GM19438 (cell line): ENCODE measurements around the gene CAMK1G.

ENCODE experiments used
- ATAC-seq: cut with Tn5 transposase; IDR thresholded peaks from one replicate; pipeline ENCODE4 v1.9.1; 2021; ENCODE audit warnings: low read depth; ENCODE audit not compliant: unreplicated experiment

CAMK1G gene

DNA sequence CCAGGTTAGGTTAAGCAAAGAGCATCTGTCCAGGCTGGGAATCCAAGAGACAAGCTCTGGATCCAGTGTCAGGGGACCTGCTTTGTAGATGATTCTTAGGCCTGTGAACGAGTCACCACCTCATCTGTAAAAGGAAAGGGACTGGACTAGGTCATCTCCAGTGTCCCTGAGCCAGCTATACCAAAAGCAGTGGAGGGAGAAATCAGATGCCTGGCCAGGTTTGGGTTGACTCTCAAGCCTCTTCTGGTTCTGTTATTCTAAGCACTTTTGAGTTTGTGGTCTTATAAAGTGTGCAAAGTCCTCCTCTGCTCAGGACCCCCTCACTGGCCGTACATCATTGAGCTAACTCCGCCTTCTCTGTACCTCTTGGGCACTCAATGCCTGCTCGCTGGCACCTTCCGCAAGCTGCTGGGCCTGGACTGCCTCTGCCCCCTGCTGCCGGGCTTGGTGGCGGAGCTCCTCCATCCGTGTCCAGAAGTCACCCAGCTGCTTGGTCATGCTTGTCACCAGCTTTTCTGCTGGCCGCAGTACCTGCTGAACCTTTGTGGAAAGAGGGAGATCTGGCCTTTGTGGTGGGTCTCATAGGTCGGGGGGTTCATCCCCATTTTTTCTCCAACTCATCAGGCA lies 33.6 kb downstream of the CAMK1G start:
- ATAC-seq: no peak

DNA sequence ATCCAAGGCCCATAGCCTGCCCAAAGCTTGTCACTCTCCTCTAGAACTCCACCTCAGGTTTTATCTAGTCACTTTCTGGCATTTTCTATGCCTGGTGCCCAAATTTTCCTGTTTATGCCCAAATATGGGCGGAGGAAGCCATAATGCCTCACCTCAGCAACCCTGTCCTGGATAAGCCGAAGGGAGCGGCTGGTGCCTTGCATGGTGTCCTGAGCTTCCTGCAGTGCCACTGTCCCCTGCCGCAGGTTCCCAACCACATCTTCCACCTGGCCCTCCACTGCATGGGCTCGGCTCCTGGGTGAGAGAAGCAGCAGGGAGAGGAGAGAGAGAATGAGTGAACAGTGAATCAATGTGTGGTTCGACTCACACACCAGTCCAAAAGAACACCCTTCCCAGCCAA lies 34.2 kb downstream of the CAMK1G start:
- no peak for ATAC-seq

DNA sequence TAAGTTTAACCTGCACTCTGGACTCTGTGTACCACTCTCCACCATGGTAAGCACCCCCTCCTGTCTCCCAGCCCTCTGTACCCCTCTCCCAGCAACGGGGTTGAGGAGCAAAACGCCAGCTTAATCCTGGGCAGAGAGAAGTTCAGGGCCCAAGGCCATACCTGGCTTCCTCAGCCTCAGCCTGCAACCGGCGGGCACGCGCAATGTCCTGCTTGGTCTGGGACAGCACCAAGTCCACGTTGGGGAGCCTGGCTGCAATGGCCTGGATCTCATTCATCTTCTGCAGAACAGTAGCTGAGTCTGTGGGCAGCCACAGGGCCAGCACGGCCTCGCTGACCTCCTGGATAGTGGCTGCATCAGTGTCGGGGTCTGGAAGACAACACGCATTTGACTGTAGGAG lies 34.8 kb downstream of the CAMK1G start:
- no peak for ATAC-seq

GRCh38 chr1:209618756-209619420 lies 35.4 kb downstream of the CAMK1G start:
- ATAC-seq: no peak

GRCh38 chr1:209619696-209620486 lies 36.4 kb downstream of the CAMK1G start:
- no peak for ATAC-seq

- no peak for ATAC-seq
These were observed 37.0 kb downstream of the CAMK1G start for GRCh38 chr1:209620487-209620884.

DNA sequence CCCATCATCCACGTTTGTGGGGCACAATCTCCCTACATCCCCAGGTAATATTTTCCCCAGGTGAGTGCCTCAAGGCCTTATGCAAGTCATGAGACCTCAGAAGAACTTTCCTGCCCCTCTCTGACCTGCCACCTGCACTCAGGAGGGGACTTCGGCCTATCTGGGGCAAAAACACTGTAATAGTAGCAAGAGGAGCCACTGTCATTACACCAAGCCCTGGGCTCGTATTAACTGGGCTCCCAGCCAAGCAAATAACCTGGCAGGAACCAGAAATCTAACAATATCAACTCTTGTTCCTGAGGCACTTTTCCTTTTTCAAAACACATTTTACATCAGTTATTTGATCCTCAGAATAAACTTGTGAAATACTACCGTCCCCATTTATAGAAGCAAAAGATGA lies 37.8 kb downstream of the CAMK1G start:
- no peak for ATAC-seq

DNA sequence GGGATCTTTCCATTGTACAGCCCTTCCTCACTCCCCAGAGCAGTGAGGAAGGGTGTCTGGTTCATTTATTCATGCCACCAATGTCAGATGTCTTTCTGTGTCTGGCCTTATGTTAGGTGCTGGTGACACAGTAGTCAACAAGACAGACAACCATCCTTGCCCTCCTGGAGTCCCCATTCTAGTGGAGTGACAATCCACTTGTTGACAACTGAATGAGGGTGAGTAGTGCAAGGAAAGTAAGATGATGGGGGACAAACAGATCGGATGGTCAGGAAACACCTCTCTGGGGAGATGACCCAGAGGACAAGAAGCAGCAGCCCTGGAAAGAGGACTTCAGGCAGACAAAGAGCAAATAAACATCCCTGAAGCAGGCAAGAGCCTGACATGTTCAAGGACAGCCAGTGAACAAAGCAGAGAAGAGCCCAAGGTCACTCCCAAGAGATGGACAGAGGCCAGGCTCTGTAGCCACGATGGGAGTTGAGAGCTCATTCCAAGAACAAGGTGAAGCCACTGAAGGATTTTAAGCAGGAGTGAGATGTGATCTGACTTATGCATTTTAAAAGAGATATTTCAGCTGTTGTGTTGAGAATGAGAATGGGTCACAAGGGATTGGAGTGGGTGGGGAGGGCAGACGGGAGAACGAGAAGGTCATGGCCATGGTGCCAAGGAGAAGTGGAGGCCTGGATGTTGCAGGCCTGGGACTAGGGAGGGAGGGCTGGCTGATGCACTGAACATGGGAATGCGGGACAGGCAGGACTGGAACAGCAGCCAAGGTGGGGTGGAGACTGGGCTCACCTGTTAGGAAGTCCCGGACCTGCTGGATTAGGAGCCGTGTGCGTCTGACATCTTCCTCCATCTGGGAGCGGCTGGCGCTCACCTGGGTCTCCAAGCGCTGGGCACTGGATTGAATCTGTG lies 38.5 kb downstream of the CAMK1G start:
- no peak for ATAC-seq

DNA sequence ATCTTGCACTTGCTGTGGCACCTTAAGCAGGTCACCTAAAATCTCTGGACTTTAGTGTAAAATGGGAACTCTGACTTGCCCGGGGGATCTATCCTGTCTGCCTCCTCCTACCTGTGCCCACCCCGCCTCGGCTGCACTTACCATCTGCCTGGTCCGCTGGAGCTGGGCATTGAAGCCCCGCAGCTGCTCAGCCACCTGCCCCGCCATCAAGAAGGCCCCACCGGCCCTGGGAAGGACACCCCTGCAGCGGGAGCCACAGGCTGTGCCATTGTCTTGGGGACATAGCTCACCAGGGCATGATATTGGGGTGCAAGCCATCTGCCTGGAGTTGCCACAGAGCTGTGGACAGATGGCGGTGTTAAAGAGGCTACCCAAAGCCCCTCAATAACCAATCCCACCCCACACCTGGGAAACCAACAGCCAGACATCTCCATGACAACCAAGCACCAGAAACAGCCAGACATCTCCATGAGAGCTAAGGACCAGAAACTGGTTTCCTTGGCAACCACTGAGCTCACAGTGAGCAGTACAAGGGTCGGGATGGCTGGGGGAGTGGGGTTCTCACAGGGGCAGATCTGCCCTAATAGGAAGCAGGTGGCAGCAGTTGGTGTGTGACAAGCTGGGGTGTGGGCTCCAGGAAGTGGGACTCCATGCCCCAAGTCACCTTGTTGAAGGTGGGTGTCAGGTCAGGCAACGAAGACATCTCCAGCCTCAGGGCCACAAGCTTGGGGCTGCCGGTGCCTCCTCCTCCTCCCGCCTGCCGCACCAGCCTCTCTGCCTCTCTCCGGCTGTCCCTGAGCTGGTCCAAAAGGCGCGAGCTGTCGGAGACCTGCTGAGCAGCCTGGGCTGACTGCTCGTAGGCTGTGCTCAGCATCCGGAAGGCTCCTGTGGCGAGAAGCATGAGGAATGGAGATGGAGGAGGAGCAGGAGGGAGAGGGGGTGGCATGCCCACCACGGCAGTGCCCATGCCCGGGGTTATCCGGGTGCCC lies 39.6 kb downstream of the CAMK1G start:
- no peak for ATAC-seq

GRCh38 chr1:209624558-209625549 lies 41.3 kb downstream of the CAMK1G start:
- ATAC-seq: no peak

DNA sequence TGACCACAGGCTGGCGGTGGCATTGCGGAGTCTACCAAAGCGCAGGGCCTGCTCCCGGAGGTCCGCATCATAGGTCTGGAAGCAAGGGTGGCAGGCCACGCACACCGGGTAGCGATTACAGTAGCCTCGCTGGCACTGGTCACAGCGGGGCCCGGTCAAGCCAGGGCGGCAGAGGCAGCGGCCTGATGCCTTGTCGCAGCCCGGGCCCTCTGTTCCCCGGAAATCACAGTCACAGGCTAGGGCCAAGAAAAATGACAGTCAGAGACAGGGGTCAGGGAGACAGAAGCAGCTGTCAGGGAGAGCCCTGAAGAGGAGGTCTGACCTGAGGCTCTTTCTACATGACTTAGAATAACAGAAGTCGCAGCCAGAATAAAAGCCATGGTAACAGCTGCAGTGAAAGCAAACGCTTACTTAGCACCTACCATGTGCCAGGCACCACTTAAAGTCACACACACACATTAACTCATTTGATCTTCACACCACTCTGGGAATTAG lies 42.3 kb downstream of the CAMK1G start:
- ATAC-seq: no peak

- ATAC-seq: no peak
These were observed 43.0 kb downstream of the CAMK1G start for GRCh38 chr1:209626346-209627026.

DNA sequence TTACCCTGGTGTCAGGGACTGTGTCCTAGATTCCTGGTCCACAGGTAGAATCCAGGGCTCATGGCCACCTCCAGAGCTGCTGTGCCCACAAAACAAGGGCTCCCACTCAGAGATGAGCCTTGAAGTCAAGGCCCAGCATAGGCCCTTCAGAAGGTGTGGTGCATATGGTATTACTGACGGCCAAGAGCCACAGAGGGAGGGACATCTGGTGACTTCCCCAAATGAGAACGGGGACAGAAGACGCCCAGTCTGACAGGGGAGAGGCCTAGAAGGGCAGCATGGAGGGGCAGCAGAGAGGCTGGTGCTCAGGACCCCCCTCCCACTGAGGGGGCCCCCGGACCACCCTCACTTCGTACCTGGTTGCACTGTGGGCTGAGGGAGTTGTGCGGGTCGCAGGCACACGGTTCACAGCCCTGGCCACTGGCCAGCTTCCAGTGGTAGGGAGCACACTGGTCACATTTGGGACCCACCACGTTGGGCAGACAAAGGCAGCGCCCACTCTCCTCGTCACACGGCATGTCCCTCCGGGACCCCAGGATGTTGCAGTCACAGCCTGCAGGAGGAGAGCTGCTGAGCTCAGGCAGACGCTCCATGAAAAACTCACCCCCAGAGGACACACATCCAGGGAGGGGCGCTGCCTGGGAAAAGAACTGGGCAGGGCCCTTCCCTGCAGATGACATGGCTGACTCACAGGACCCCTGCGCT lies 43.7 kb downstream of the CAMK1G start:
- peak; percentile 8 for ATAC-seq

DNA sequence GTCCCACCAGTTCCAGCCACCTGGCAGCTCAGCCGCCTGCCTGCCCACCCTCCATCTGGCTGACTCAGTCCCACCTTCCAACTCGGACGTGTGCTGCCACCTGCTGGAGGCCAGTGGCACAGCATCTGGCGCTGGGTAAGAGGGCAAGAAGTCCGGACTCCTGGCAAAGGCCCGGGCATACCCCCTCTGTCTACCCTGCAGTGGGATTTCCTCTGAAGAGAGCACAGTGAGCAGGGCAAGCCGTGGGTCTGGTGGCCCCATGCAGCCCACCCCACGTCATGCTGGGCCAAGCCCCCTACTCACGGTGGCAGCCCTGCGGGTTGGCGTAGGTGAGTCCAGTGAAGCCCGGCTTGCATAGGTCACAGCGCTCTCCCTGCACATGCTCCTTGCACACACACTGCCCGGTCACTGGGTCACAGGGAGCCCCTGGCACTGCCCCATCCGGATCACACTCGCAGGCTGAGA lies 44.2 kb downstream of the CAMK1G start:
- peak; percentile 78 for ATAC-seq

DNA sequence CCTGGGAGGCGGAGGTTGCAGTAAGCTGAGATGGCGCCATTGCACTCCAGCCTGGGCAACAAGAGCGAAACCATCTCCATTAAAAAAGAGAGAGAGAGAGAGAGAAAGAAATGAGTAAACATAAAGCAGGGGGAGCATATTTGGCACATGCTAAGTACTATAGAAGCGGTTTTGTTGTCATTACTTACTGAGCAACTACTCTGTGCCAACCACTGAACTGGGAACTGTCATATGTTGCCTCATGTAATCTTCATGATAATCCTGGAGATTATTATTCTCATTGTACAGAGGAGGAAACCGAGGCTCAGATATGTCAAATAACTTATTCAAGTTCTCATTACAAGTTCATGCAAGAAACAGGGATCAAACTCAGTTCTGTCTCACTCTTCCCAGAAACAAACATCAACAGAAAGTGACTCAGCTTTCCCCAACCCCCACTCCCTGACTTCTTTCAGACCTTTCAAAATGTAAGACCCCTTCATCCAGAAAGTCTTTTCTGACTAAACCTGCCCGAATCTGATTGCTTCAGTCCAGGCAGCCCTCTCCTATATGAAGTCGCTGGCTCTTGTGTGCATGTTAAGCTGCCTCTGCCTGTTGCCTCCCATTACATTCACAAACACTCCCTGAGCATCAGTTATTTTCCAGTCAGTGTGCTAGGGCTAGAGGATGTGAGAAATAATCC lies 45.2 kb downstream of the CAMK1G start:
- ATAC-seq: no peak

DNA sequence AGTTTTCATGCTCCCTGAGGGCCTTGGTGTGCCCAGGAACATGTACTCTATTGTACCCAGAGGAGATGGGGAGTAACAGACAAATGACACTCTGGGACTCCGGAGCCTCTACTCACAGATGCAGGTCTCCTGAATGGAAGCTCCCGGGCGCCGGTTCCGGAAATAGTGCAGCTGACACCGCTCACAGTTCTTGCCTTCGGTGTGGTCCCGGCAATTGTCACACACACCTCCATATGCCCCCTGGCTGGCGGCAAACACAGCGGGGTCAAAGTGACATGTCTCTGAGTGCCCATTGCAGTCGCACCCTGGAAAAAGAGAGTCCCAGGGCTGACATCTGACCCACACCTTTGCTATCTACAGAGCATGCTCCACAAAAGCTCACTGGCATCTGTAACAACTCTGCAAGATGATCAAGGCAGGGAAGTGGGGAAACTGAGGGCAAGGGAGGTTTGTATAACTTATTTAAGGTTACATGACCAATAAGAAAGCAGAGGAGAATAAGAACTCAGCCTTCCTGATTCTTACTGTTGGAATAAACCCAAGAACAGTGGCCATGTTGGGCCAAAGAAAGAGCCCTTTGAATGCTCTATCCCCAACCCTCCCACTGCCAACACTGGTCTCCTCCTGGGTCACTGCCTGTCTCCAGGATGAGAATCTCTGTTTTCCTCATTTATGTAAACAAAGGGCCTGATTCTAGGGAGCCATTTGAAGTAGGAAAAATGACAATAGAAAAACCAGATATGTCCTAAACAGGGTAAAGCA lies 46.3 kb downstream of the CAMK1G start:
- ATAC-seq: no peak
